Spinal cord (tissue), 10 donors: ENCODE data around the gene ACOX3. TPM values are rescaled to one million over a fixed set of nuclear protein-coding genes. Genes with fewer than 3 reads are reported as not detected.

Experiments
- DNase-seq, 6 donors: peaks; one replicate each; pipeline versions ENCODE4 v3.0.0 to v3.0.0-alpha.2; 2013 to 2015; ENCODE audit warnings: low spot score in 6 of 6, low read depth in 4 of 6
- H3K27ac ChIP-seq: one replicate; pipeline ENCODE4 v1.5.1; 2013; ENCODE audit warnings: low read depth, low read length, control low read depth
- H3K27me3 ChIP-seq: one replicate; pipeline ENCODE4 v1.6.1; 2013; ENCODE audit warnings: low read length; ENCODE audit not compliant: control insufficient read depth, insufficient read depth
- H3K36me3 ChIP-seq: one replicate; pipeline ENCODE4 v1.6.1; 2013; ENCODE audit warnings: low read length; ENCODE audit not compliant: control insufficient read depth, insufficient read depth
- H3K4me1 ChIP-seq: one replicate; pipeline ENCODE4 v1.6.1; 2013; ENCODE audit warnings: low read length; ENCODE audit not compliant: control insufficient read depth, insufficient read depth
- H3K4me3 ChIP-seq: one replicate; pipeline ENCODE4 v1.5.1; 2013; ENCODE audit warnings: low read depth, low read length, control low read depth
- H3K9me3 ChIP-seq: one replicate; pipeline ENCODE4 v1.6.1; 2013; ENCODE audit warnings: low read length; ENCODE audit not compliant: control insufficient read depth, insufficient read depth
- WGBS: methylation state at CpG from one replicate; pipeline ENCODE4 v1.1.5; 2013; ENCODE audit warnings: missing lambda C conversion rate; ENCODE audit not compliant: insufficient coverage; 5-methylcytosine and 5-hydroxymethylcytosine counted together
- polyA plus RNA-seq, 2 donors: library from polyadenylated mRNA; unstranded; fragments of 120-200 nt; gene quantifications; one replicate each; pipeline ENCODE4 v1.2.1, GENCODE V29; 2013; ENCODE audit not compliant: insufficient read length in 2 of 2
- total RNA-seq, 2 donors: library from RNA; depleted of rRNA in 1 of 2; stranded (reverse); fragments of 120-200 nt in 1 of 2; fragments of >200 nt in 1 of 2; gene quantifications; one replicate each; pipeline versions ENCODE4 v1.2.3 to v1.2.4, GENCODE V29; 2013 to 2014
- donor health status: healthy.

The ACOX3 gene
- total and polyA plus RNA-seq, 4 donors: 21.2 to 28.7 (median 23.6) TPM

DNA sequence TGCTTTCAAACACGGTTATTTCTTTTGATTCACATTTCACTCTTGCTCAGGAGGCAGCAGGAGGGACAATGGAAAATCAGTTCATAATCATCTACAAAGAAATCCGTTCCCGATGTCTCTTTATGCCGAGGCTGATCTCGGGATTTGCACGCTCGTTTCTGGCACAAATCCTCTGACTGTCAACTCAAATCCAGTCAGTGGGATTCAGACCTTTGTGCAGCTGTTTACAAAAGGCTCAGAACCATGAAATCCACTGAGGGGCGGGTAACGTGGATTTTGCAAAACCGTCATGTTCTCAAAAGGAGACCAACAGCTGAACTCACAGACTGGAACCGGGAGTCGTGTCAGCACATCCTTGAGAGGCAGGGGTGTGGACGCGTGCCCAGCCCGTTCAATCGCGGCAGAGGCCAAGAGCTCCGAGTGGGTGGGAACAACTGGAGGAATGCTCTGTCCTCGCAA lies 46.4 kb downstream of the ACOX3 start:
- WGBS: 9% methylated on average over 19 of the region's 19 CpGs
- H3K36me3 ChIP-seq: peaks cover 62% of the 10 kb centered on the region
- H3K27me3 ChIP-seq: no peaks in the 10 kb centered on the region
- no peak overlapping the region for H3K4me3 ChIP-seq
- peak overlapping the region; percentile 25 for H3K27ac ChIP-seq
- peaks cover 27% of the 10 kb centered on the region for H3K4me1 ChIP-seq
- peak in 5 of 6 donors; percentile 33 to 87 (median 44) for DNase-seq
- H3K9me3 ChIP-seq: no peaks in the 10 kb centered on the region

- no peak overlapping the region for H3K4me3 ChIP-seq
- H3K27ac ChIP-seq: peak overlapping the region; percentile 25
- WGBS: 26% methylated on average over 3 of the region's 8 CpGs
- H3K9me3 ChIP-seq: no peaks in the 10 kb centered on the region
- H3K4me1 ChIP-seq: peaks cover 27% of the 10 kb centered on the region
- peak; percentile 39 to 83 (median 52) for DNase-seq
- H3K27me3 ChIP-seq: no peaks in the 10 kb centered on the region
- H3K36me3 ChIP-seq: peaks cover 62% of the 10 kb centered on the region
Observed at GRCh38 chr4:8393593-8394038, 46.9 kb downstream of the ACOX3 start.

DNA sequence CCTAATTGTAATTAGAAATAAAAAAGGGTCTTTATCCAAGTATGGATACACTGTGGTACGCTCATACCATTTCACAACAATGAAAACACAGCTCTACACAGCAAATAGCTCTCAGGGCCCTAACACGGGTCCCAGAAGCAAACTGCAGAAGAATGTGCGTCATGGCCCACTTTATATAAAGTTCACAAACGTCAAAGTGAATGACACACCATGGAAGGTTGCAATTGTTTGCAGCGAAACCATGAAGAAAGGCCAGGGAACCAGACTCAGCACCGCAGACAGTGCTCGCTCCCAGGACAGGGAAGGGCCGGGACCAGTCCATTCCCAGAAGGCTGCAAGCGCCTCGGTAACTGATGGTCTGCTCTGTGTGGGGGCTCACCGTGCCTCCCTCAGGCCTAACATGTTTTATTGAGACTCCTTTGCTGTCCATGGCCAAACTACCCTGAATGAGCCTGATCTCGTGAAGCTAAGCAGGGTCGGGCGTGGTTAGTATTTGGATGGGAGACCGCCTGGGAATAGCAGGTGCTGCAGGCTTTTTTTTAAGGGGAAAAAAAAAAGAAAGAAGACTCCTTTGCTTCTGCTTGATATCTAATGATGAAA lies 47.8 kb downstream of the ACOX3 start:
- Histone ChIP-seq H3K4me1 (peaks cover 27% of the 10 kb centered on the region), H3K36me3 (peaks cover 65% of the 10 kb centered on the region), H3K4me3 (no peak overlapping the region), H3K27me3 (no peaks in the 10 kb centered on the region), H3K27ac (peak overlapping the region; percentile 61), H3K9me3 (no peaks in the 10 kb centered on the region)
- 67% methylated on average over 13 of the region's 15 CpGs for WGBS
- DNase-seq: no peak

GRCh38 chr4:8391972-8392371 lies 48.6 kb downstream of the ACOX3 start:
- peak in 2 of 6 donors; percentile 25 to 37 for DNase-seq
- peaks cover 27% of the 10 kb centered on the region for H3K4me1 ChIP-seq
- H3K9me3 ChIP-seq: no peaks in the 10 kb centered on the region
- H3K27ac ChIP-seq: no peak overlapping the region
- peaks cover 65% of the 10 kb centered on the region for H3K36me3 ChIP-seq
- no peak overlapping the region for H3K4me3 ChIP-seq
- no peaks in the 10 kb centered on the region for H3K27me3 ChIP-seq
- 70% methylated on average over 9 of the region's 9 CpGs for WGBS

- peaks cover 27% of the 10 kb centered on the region for H3K4me1 ChIP-seq
- H3K36me3 ChIP-seq: peaks cover 69% of the 10 kb centered on the region
- H3K9me3 ChIP-seq: no peaks in the 10 kb centered on the region
- no peak overlapping the region for H3K4me3 ChIP-seq
- H3K27ac ChIP-seq: no peak overlapping the region
- no peak for DNase-seq
- no peaks in the 10 kb centered on the region for H3K27me3 ChIP-seq
- WGBS: 20% methylated on average over 2 of the region's 7 CpGs
Observed at GRCh38 chr4:8391071-8391470, 49.5 kb downstream of the ACOX3 start.

GRCh38 chr4:8390577-8390976 lies 49.9 kb downstream of the ACOX3 start:
- 97% methylated on average over 4 of the region's 5 CpGs for WGBS
- peaks cover 27% of the 10 kb centered on the region for H3K4me1 ChIP-seq
- H3K27ac ChIP-seq: no peak overlapping the region
- H3K36me3 ChIP-seq: peaks cover 69% of the 10 kb centered on the region
- H3K4me3 ChIP-seq: no peak overlapping the region
- no peak for DNase-seq
- H3K27me3 ChIP-seq: no peaks in the 10 kb centered on the region
- H3K9me3 ChIP-seq: no peaks in the 10 kb centered on the region

DNA sequence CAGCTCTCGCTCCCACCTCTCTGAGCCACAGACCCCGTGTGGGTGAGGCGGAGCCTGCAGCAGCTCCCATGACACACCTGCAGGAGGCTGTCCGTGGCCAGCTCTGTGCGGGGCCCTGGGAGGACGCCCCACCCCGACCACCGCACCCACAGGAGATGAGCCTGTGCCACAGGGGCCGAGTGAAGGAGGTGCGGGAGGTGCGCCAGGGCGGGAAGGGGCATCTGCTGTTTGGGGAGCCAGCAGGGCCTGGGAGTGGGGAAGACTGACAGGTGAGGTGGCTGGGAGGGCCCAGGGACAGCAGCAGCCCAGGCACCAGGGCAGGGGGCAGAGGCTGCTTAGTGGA lies 52.0 kb downstream of the ACOX3 start:
- Histone ChIP-seq H3K27ac (no peak overlapping the region), H3K4me1 (peaks cover 15% of the 10 kb centered on the region), H3K9me3 (no peaks in the 10 kb centered on the region), H3K4me3 (no peak overlapping the region), H3K36me3 (peaks cover 79% of the 10 kb centered on the region), H3K27me3 (no peaks in the 10 kb centered on the region)
- WGBS: 92% methylated on average over 12 of the region's 12 CpGs
- no peak for DNase-seq

GRCh38 chr4:8387615-8388527 lies 52.7 kb downstream of the ACOX3 start:
- Histone ChIP-seq H3K9me3 (no peaks in the 10 kb centered on the region), H3K27me3 (no peaks in the 10 kb centered on the region), H3K4me1 (peaks cover 11% of the 10 kb centered on the region), H3K36me3 (peaks cover 81% of the 10 kb centered on the region), H3K27ac (no peak overlapping the region), H3K4me3 (no peak overlapping the region)
- 91% methylated on average over 32 of the region's 33 CpGs for WGBS
- no peak for DNase-seq

- Histone ChIP-seq H3K4me3 (no peak overlapping the region), H3K36me3 (peaks cover 81% of the 10 kb centered on the region), H3K27me3 (no peaks in the 10 kb centered on the region), H3K27ac (no peak overlapping the region), H3K4me1 (peaks cover 6% of the 10 kb centered on the region), H3K9me3 (no peaks in the 10 kb centered on the region)
- 92% methylated on average over 20 of the region's 22 CpGs for WGBS
- no peak for DNase-seq
Observed at GRCh38 chr4:8387194-8387593, 53.3 kb downstream of the ACOX3 start.
